ENCODE results near the gene ABCA6.

ABCA6 gene

DNA sequence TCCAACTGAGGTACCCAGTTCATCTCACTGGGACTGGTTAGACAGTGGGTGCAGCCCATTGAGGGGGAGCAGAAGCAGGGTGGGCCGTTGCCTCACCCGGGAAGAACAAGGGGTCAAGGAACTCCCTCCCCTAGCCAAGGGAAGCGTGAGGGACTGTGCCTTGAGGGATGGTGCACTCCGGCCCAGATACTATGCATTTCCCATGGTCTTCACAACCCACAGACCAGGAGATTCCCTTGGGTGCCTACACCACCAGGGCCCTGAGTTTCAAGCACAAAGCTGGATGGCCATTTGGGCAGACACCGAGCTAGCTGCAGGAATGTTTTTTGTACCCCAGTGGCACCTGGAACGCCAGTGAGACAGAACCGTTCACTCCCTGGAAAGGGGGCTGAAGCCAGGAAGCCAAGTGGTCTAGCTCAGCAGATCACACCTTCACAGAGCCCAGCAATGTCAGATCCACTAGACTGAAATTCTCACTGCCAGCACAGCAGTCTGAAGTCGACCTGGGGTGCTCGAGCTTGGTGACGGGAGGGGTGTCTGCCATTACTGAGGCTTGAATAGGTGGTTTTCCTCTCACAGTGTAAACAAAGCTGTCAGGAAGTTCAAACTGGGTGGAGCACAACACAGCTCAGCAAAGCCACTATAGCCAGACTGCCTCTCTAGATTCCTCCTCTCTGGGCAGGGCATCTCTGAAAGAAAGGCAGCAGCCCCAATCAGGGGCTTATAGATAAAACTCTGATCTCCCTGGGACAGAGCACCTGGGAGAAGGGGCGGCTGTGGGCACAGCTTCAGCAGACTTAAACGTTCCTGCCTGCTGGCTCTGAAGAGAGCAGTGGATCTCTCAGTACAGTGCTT is 71.1 kb downstream of the ABCA6 start:
- peak; percentile 70 for DNase-seq

DNA sequence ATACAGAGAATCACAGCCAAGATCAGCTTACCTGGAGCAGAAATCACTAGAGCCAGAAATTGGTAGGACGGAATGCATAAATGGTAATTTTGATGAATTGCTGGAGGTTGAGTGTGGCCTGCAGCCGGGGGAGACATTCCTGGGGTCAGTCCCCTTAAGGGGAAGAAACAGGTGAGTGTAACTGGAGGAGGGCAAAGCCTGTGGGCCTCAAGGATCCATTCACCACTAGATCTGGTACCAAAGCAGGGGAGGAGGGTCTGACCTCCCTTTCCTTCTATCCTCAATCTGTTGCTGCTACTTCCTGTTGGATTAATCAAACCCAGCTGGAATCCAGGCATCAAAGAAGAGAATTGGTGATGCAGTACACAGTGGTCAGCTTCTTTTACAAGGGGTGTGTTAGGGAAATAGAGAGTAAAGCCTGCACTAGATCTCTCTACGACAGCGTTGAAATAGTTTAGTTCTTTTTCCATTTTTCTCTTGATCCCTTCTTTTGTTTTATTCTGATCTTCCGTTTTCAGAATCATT is 72.4 kb downstream of the ABCA6 start:
- peak; percentile 22 for DNase-seq

DNA sequence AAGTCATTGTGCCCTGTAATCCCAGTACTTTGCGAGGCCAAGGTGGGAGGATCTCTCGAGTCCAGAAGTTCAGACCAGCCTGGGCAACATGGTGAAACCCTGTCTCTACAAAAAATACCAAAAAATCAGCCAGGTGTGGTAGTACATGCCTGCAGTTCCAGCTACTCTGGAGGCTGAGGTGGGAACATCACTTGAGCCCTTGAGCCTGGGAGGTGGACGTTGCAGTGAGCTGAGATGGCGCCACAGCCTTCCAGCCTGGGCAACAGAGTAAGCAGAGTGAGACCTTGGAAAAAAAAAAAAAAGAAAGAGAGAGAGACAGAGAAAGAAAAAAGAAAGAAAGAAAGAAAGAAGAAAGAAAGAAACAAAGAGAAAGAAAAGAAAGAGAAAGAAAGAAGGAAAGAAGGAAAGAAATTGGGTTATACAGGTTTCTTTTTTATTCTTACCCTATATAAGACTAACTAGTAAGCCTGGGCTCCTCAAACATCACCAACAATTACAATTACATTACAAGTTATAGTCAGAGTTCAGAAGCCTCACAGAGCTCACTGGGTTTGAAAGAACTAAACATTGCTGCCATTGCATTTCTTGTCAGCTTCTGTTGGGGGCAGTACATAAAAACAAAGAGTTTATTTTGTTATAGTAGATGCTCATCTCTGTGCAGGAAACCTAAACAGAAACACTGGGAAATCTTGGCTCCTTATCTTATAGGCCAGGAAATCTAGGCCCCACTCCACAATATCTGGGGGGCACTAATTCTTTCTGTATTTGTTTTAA is 74.2 kb downstream of the ABCA6 start:
- peak; percentile 13 for DNase-seq

DNA sequence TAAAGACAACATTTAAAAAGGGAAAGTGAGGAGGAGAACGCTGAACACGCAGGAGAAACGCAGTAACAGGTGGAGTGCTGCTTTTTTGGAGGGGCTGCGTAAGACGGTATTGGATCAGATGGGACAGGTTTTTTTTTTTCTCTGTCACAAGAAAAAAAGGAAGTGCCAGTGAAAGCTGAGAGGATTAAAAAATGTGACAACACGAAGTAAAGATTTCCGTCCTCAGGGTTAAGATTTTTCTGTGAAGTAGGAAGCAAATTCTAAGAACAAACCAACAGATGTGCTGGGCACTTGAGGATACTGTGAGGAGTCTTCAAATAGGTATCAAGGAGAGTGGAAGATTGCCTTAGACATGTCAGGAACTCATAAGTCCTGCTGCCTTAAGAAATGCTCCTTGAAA is 75.2 kb downstream of the ABCA6 start:
- DNase-seq: no peak

DNA sequence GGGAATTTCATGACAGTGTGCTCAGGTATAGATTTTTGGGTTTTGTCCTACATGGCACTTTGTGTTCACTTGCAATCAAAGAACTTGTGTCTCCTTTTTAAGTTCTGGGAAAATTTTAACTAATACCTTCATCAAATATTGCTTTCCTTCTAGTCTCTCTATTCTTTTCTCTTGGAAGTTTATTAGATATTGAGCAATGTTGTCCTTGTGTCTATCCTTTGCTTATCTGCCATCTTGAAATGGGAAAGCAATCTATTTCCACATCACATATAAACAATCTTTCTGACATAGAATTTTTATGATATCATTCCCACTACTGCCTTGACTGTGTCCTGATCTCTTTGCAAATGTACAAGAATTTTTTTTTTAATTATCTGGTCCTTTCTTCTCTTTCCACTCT is 76.6 kb downstream of the ABCA6 start:
- DNase-seq: no peak

DNA sequence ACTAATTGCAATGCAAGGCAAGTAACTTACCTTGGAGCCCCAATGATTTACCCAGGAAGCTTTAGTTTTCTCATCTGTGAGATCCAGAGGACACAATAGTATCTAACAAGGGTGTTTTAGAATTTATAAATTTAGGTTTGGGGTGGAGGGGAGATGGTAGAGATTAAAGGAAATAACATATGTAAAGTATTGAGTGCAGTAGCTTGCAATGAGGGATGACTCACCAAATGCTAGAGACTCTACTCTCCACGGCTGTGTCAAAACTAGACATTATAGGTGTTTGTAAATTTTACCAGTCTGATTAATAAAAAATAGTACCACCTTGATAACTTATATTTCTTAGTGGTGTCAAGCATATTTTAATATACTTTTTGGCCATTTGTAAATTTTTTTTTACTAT is 77.2 kb downstream of the ABCA6 start:
- no peak for DNase-seq

DNA sequence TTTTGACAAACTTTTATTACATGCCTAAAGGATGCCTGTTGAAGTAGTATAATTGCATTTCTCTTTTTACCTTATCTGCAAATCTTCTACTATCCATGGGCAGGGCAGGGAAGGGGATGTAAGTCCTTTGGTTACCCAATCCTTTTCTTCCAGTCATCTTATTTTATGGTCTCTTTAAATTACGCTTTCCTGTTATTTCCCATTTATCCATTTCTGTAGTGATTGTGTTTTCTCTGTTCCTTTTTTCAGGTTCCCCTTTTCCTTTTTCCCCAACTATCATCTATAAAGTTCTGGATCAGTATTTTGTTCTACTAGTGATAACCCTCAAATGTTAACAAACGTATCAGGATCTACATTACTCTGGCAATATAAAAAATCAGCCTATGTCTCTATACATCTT is 77.7 kb downstream of the ABCA6 start:
- DNase-seq: no peak

DNA sequence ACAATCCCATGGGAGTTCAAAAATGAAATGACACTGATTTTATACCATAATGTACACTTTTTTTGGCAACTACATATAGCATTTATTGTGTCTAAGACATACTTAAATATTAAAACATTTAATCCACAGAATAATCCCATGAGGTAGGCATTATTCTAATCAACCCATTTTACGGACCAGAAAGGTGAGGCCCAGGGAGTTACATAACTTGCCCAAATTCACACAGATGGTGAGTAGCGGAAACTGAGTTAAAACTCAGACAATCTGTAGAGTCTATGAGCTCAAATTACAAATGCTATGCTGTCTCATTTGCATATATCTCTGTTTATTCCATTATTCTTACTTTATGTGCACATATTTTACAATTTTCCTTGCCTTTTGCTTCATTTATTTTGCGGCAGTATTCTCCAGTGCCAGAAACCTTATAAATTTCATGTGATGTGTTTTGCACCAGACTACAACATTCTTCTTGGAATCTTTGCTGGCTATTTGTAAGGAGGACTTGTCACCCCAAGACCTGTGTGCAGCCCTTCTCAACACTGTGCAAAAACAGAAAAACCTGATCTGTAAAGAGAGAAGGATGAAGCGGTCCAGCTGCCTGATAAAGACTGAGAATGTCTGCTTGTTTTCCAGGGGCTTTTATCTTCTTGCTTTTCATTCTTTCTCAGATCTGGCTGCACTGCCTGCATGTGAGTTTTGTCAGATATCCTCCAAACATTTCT is 78.7 kb downstream of the ABCA6 start:
- DNase-seq: no peak

DNA sequence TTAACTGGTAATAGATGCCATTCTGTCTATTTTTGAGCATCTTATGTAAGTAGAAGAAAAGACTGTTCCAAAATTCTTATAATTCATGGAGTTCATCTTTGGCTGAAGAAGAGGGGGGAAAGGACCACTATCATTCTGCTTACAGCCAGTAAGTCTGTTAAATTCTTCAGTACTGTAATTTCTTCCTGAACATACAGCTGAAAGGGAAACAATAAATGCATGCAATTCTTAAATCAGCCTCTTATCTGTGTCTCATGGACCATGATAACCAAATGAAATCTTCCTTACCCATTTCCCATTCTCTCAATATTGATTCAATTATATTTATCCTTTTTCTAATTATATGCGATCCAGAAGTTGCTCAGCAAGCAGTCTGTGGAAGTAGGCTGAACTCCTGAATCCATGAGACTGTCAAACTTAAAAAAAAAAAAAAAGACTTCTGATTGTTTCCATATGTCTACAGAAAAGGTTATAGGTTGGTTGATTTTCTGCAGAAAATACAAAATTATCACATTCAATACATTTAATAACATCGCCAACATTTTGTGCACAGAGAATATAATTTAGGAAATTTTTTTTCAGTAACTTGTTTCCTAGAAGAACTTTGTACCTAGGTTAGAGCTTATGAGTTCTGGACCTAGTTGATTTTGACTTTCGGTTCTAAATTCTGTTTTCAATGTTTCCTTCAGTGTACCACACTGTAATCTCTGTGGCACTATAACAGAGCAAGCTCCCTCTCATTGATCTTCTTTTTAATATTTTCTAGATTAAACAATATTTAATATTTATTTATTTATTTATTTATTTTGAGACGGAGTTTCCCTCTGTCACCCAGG is 79.8 kb downstream of the ABCA6 start:
- no peak for DNase-seq

DNA sequence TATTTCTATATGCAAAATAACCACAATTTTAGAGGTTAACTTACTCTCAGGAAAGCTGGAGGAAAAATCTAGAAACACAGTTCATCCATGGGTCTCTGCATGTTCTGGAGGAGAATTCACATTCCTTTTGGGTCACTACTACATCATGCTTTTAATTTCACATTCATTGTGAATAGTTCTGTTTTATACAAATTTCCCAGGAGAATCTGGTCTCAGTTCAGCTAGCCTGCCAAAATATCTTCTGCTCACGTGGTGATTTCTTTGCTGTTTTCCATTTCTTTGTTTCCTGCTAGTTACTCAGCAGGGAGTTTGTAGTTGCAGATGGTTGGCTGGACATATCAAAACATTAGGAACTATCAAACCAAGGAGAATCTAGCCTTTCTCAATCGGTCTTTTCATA is 80.9 kb downstream of the ABCA6 start, which contains the start of gene ABCA9:
Gene ABCA9 (minus strand): TSS at position 106 of the 400 bp plus-strand sequence. CDS start 9,801 bp downstream, outside the sequence.
- no peak for DNase-seq

DNA sequence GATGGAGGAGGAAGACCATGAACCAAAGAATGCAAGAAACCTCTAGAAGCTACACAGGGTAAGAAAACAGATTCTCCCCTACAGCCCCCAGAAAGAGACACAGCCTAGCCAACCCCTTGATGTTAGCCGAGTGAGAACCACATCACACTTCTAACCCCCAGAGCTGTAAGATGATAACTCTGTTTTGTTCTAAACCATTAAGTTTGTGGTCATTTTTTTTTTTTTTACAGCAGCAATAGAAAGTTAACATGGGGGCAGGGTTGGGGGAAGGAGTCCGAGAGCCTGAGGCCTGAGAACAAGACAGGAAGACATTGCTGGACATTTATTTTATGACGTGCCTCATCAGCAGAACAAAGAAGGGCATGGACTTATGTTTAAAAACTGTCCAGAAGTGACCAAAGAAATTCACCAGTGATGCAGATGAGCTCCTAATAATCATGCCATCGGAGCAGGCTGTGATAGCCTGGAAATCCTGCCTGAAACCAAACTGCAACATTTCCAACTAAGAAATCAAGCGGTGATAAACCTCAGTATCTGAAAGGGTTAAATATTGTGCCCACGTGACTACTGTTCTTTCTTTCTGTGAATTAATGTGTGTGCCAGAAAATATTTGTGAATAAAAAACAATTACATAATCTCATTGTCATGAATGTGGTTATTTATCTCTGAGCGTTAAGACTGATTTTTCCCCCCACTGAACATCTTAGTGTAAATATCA is 82.1 kb downstream of the ABCA6 start:
- no peak for DNase-seq

DNA sequence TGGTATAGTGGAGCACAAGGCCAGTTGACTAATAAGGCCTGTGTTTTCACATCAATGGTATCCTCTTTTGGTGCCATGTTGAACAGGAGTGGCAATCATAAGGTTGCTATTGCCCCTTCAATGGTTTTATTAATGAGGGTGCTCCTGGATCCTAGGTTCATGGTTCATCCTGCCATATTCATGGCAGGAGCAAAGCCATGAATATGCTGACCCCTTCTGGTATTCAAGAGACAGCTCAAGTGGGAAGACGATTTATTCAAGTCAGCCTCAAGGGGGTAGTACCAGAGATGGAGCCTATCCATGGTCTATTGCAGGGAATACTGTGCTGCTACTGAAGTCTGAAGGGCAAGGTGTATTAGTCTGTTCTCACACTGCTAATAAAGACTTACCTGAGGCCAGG is 83.5 kb downstream of the ABCA6 start:
- DNase-seq: no peak

DNA sequence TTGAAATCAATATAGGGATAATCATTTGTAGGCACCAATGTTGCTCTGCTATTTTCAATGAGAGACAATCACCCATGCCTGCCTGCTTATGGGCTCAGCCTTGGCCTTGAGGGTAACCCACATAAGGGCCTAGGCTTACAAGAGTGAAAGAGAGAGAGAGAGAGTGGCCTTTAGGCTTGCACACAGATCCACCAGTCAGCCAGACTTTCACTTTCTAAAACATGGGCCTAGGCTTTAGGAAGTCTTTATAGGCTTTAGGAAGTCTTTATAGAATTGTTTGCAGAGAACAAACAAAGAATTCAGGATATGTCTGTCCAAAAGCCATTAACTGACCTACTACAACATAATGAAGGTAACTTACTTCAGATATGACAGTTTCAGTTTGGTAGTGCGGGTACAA is 84.4 kb downstream of the ABCA6 start:
- no peak for DNase-seq

DNA sequence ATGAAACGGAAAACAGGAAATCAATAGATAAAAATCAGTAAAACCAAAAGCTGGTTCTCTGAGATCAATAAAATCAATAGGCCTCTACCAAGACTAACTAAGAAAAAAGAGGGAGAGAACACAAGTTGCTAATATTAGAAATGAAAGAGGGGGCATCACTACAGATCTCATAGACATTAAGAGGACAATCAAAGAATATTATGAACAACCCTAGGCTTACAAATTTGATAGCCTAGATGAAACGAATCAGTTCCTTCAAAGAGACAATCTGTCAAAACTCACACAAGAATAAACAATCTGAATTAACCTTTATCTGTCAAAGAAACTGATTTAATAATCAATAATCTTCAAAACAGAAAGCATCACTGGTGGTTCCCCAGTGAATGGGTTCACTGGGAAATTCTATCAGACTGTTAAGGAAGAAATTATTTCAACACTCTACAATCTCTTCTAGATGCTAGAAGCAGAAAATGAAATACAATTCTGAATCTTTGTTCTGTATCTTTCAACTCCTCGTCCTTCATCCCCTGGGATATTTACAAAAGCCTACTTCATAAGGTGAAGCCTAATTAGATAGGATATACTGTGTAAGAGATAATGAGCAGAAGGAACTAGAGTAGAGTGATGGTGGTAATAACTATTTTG is 85.4 kb downstream of the ABCA6 start:
- no peak for DNase-seq

DNA sequence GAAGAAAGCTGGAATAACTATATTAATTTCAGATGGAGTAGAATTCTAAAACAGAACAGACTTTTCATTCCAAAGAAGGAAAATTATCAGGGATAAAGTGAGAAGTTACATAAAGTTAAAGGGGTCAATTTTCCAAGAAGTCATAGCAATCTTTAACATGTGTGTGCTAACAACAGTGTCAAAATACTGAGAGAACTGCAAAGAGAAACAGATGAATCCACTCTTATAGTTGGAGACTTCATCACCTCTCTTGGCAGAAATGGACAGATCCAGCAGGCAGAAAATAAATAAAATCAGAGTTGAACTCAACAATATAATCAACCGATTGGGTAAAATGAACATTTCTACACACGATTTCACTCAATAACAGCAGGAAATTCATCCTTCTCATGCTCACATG is 86.4 kb downstream of the ABCA6 start:
- DNase-seq: no peak

DNA sequence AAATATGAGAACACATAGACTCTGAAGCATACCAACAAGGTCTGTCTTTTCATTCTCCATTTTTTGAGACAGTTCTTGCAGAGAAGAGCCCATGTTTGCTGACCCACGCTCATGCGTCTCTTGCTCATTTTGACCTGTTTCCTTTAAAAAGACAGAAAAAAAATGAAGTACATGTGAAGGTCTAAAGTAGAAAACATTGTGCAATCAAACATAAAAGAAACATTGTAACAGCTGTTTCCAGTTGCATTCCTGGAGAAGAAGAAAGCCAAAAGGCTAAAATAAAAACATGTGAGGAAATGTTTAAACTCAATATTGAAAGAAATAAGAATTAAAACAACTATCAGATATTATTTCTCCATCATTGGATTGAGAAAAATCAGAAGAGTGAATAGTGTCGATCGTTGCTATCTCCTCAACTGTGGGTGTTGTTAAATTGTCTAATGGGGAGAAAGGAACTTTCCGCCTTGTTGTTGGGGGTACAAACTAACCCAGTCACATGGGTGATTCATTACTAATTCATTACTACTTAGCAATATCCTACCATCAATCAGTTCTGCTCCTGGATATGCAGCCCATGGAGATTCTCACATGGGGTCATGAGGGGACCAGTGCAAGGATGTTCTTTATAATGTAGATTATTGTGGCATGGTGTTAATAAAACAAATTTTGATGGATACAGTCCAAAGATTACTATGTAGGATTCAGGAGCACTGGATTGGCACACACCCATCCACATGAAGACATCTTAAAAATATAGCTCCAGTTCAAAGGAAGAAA is 90.5 kb downstream of the ABCA6 start:
- no peak for DNase-seq

DNA sequence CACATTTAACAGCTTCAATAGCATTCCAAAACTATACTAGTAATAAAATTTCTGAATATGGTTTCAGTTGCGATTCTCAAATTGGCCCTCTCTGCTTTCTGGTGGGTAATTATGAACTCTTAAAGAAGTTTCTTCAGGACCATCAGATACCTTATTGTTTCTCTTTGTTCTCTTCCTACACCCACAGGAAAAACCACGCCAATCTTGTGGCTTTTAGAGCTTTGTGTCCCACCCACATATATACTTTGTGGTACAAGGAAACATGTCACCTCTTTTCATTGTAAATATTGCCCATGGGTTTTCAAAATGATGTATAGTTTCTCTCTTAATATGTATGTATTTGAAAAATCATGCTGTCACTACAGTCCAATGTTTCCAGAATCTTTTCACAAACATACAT is 93.1 kb downstream of the ABCA6 start:
- DNase-seq: no peak

DNA sequence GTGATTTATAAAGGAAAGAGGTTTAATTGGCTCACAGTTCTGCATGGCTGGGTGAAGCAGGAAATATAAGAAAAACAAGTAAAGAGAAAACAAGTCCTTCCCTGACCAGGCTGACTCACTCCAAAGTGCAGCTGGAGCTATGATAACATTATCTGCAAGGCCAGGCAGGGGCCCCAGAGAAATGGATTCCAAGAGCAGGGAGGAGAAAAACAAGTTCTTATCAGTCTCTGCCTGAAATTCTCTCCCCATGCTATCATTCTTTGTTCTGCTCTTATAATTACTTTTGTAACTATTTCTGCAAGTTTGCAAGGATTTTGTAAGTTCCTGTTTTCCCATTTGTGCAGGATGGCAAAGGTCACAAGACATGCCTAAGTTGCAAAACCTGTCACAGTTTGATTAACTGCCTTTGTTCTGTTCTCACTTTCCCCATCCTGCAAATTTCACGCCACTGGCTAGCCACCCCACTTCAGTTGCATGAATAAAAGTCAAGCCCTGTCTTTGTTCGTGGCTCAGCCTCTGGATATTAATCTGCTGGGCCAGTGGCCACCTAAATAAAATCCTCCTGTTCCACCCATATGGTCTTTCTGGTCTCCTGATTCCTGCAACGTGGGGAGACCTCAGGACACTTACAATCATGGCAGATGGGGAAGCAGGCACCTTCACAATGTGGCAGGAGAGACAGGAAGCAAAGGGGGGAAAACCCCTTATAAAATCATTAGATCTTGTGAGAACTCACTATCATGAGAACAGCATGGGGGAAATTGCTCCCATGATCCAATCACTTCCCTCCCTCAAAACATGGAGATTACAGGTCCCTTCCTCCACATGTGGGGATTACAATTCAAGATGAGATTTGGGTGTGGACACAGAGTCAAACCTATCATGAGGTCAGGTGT is 94.1 kb downstream of the ABCA6 start:
- DNase-seq: no peak

DNA sequence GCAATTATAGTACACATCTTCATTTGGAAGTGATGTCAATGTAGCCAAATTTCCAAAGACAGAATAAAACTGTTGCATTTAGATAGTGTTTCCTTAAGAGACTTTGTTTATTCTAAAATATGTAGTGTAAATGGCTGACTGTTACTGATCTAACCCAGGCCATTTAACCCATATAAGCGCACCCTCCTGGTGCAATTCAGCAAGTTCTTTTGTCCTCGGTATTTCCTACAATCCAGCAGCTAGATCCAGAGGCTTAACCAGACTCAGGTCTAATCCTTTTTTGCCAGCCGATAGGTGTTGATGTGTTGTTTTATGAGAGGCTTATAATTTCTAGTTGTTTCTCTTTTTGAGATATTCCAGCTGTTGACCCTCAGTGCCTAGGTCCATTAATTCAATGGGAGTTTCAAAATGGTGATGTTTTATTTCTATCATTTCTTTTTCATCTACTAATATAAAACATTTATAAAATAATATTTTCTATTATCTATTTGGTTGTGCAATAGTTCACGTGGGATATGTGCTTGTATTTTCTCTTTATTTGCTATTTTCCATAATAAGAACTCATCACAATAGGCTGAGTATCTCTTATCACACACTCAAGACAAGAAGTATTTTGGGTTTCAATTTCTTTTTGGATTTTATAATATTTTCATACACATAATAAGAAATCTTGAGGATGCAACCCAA is 95.4 kb downstream of the ABCA6 start:
- DNase-seq: no peak

Data from NCI-H748 treated with DMSO at 0.1 percent for 48 hours (cell line).